CD14-positive monocyte (primary cell): ENCODE results near the gene KDM4E. TPM values are rescaled to one million over a fixed set of nuclear protein-coding genes. Genes with fewer than 3 reads are reported as not detected.

Experiments used
- DNase-seq, 3 donors: peaks; one replicate each; pipeline ENCODE4 v3.0.0-alpha.2; 2011 to 2022
- H2AFZ ChIP-seq: 2 replicates; pipeline ENCODE4 v1.6.0; 2012; ENCODE audit warnings: mild to moderate bottlenecking, low read depth, low read length, inconsistent platforms; ENCODE audit not compliant: insufficient read depth, poor library complexity, severe bottlenecking
- H3K27ac ChIP-seq, 2 donors: 1 replicate in 1 of 2; 2 replicates in 1 of 2; pipeline ENCODE4 v1.5.1; 2012 to 2013; ENCODE audit warnings: low read length in 2 of 2, control low read depth in 1 of 2, inconsistent platforms in 1 of 2, low read depth in 1 of 2, mild to moderate bottlenecking in 1 of 2
- H3K27me3 ChIP-seq, 2 donors: one replicate each; pipeline versions ENCODE4 v1.6.0 to v1.6.1; 2011 to 2013; ENCODE audit warnings: low read length in 2 of 2; ENCODE audit not compliant: control insufficient read depth in 2 of 2, insufficient read depth in 2 of 2
- H3K36me3 ChIP-seq, 2 donors: replicated peaks in 1 of 2; 1 replicate in 1 of 2; 2 replicates in 1 of 2; pipeline versions ENCODE4 v1.5.1 to v1.6.1; 2012 to 2013; ENCODE audit warnings: low read length in 2 of 2, control low read depth in 1 of 2, inconsistent platforms in 1 of 2, mild to moderate bottlenecking in 1 of 2; ENCODE audit not compliant: insufficient read depth in 2 of 2, control insufficient read depth in 1 of 2
- H3K4me1 ChIP-seq, 2 donors: 1 replicate in 1 of 2; 2 replicates in 1 of 2; pipeline versions ENCODE4 v1.5.1 to v1.6.1; 2012 to 2013; ENCODE audit warnings: low read length in 2 of 2, control low read depth in 1 of 2, inconsistent platforms in 1 of 2, mild to moderate bottlenecking in 1 of 2, moderate library complexity in 1 of 2; ENCODE audit not compliant: insufficient read depth in 2 of 2, control insufficient read depth in 1 of 2
- H3K4me2 ChIP-seq: replicated peaks from 2 replicates; pipeline ENCODE3; 2012; ENCODE audit warnings: low read length, moderate library complexity, mild to moderate bottlenecking; ENCODE audit not compliant: poor library complexity, severe bottlenecking; ENCODE audit errors: extremely low read depth
- H3K4me3 ChIP-seq, 3 experiments: fragments of 200-600 bp in 1 of 3; sonication (generic) in 1 of 3; replicated peaks in 1 of 3; 1 replicate in 2 of 3; 2 replicates in 1 of 3; pipeline ENCODE4 v1.5.1; 2011 to 2013; ENCODE audit warnings: low read length in 3 of 3, mild to moderate bottlenecking in 3 of 3, control low read depth in 2 of 3, low read depth in 2 of 3, inconsistent platforms in 1 of 3, moderate library complexity in 1 of 3
- H3K79me2 ChIP-seq: 2 replicates; pipeline ENCODE4 v1.6.0; 2012; ENCODE audit warnings: mild to moderate bottlenecking, control low read depth, inconsistent platforms, low read length, moderate library complexity; ENCODE audit not compliant: insufficient read depth
- H3K9ac ChIP-seq: 2 replicates; pipeline ENCODE4 v1.6.0; 2017; ENCODE audit warnings: low read length, mild to moderate bottlenecking; ENCODE audit not compliant: insufficient read depth, poor library complexity, severe bottlenecking
- H3K9me3 ChIP-seq, 2 donors: replicated peaks in 1 of 2; 1 replicate in 1 of 2; 2 replicates in 1 of 2; pipeline versions ENCODE4 v1.5.1 to v1.6.1; 2012 to 2013; ENCODE audit warnings: low read length in 2 of 2, control low read depth in 1 of 2; ENCODE audit not compliant: control insufficient read depth in 1 of 2, insufficient read depth in 1 of 2
- H4K20me1 ChIP-seq: 2 replicates; pipeline ENCODE4 v1.6.0; 2012; ENCODE audit warnings: mild to moderate bottlenecking, low read length, control low read depth, moderate library complexity; ENCODE audit not compliant: insufficient read depth
- H3K27ac Mint-ChIP-seq, 7 donors: one replicate each; pipeline ENCODE4 v1.8.0; 2020; ENCODE audit warnings: mild to moderate bottlenecking in 7 of 7, mixed read lengths in 7 of 7, moderate library complexity in 6 of 7, inconsistent platforms in 2 of 7
- H3K27me3 Mint-ChIP-seq, 3 donors: one replicate each; pipeline ENCODE4 v1.8.0; 2021 to 2022; ENCODE audit warnings: low read depth in 3 of 3, mild to moderate bottlenecking in 3 of 3, mixed read lengths in 3 of 3, moderate library complexity in 3 of 3, inconsistent platforms in 1 of 3
- H3K36me3 Mint-ChIP-seq, 2 donors: one replicate each; pipeline ENCODE4 v1.8.0; 2020; ENCODE audit warnings: mixed read lengths in 2 of 2, inconsistent platforms in 1 of 2, mild to moderate bottlenecking in 1 of 2
- H3K4me1 Mint-ChIP-seq: one replicate; pipeline ENCODE4 v1.8.0; 2020; ENCODE audit warnings: mild to moderate bottlenecking, mixed read lengths
- H3K4me3 Mint-ChIP-seq, 2 donors: one replicate each; pipeline ENCODE4 v1.8.0; 2020; ENCODE audit warnings: mild to moderate bottlenecking in 2 of 2, mixed read lengths in 2 of 2, moderate library complexity in 1 of 2
- H3K9me3 Mint-ChIP-seq, 7 donors: one replicate each; pipeline ENCODE4 v1.8.0; 2020 to 2022; ENCODE audit warnings: mixed read lengths in 7 of 7, mild to moderate bottlenecking in 6 of 7, moderate library complexity in 6 of 7, inconsistent platforms in 2 of 7
- WGBS: methylation state at CpG from one replicate; pipeline ENCODE4 v1.1.5; 2013; ENCODE audit warnings: missing lambda C conversion rate; ENCODE audit not compliant: insufficient coverage; 5-methylcytosine and 5-hydroxymethylcytosine counted together
- intact Hi-C, 2 donors: fragments of 100-400 bp; cut with micrococcal nuclease; formaldehyde crosslinking; loops; one replicate each; pipeline versions ENCODE4 v1.15.0 to v1.15.1; 2023
- polyA plus RNA-seq, 3 donors: library from polyadenylated mRNA; depleted of rRNA in 1 of 3; unstranded in 2 of 3; stranded (reverse) in 1 of 3; fragments of 300-500 nt in 2 of 3; fragments of >200 nt in 1 of 3; fragmentation: Illumina TruSeq in 2 of 3; gene quantifications; 1 replicate in 2 of 3; 2 replicates in 1 of 3; pipeline ENCODE4 v1.2.3, GENCODE V29; 2012 to 2021
- TF ChIP-seq, protein P1 (sequence below): fragments of 200-600 bp; IDR thresholded peaks from one replicate; pipeline ENCODE4 v1.8.0; 2022; ENCODE audit warnings: antibody characterized with exemption, mild to moderate bottlenecking

Gene KDM4E
- polyA plus RNA-seq, 3 donors, result not detected

DNA sequence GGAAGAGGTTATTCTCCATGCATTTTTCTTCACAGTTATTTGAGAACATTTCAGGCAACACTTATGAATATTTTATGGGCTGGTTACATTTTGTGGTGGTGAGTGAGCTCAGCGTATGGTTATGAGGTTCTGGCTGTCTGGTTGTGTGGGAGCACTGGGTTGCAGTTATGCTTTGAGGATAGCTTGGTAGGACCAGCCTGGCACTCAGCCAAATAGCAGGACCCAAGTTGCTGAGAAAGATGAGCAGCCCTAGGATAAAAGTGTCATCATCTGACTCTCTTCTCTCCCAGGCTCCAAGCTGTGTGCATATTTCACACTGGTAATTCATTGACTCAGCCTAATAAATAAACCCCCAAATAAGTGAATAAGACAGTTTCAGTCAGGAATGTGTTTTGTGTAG, 33.6 kb downstream of the KDM4E start:
- H3K9ac ChIP-seq, result no peak overlapping the region
- H3K4me1 ChIP-seq, result no peaks in the 10 kb centered on the region
- no peak overlapping the region for H3K4me3 ChIP-seq
- H3K79me2 ChIP-seq, result no peaks in the 10 kb centered on the region
- H3K27me3 Mint-ChIP-seq, result peaks cover 0 to 5% (median 2%) of the 10 kb centered on the region in 3 donors
- no peaks in the 10 kb centered on the region for H3K4me1 Mint-ChIP-seq
- H3K27me3 ChIP-seq, result no peaks in the 10 kb centered on the region
- no peak overlapping the region for H3K27ac Mint-ChIP-seq
- H3K36me3 ChIP-seq, result no peaks in the 10 kb centered on the region
- no peak overlapping the region for H2AFZ ChIP-seq
- TF ChIP-seq, protein P1, sequence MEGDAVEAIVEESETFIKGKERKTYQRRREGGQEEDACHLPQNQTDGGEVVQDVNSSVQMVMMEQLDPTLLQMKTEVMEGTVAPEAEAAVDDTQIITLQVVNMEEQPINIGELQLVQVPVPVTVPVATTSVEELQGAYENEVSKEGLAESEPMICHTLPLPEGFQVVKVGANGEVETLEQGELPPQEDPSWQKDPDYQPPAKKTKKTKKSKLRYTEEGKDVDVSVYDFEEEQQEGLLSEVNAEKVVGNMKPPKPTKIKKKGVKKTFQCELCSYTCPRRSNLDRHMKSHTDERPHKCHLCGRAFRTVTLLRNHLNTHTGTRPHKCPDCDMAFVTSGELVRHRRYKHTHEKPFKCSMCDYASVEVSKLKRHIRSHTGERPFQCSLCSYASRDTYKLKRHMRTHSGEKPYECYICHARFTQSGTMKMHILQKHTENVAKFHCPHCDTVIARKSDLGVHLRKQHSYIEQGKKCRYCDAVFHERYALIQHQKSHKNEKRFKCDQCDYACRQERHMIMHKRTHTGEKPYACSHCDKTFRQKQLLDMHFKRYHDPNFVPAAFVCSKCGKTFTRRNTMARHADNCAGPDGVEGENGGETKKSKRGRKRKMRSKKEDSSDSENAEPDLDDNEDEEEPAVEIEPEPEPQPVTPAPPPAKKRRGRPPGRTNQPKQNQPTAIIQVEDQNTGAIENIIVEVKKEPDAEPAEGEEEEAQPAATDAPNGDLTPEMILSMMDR, result no peak
- no peak overlapping the region for H3K27ac ChIP-seq
- no peaks in the 10 kb centered on the region for H4K20me1 ChIP-seq
- H3K4me3 Mint-ChIP-seq, result no peak overlapping the region
- intact Hi-C loops, result no loop called here
- H3K4me2 ChIP-seq, result no peak overlapping the region
- no peak for DNase-seq
- H3K9me3 ChIP-seq, result peaks cover 0 to 2% of the 10 kb centered on the region in 2 donors
- no peaks in the 10 kb centered on the region for H3K36me3 Mint-ChIP-seq
- WGBS, result 100% methylated on average over 1 of the region's 1 CpG
- peaks cover 0 to 3% (median 0%) of the 10 kb centered on the region in 7 donors for H3K9me3 Mint-ChIP-seq

DNA sequence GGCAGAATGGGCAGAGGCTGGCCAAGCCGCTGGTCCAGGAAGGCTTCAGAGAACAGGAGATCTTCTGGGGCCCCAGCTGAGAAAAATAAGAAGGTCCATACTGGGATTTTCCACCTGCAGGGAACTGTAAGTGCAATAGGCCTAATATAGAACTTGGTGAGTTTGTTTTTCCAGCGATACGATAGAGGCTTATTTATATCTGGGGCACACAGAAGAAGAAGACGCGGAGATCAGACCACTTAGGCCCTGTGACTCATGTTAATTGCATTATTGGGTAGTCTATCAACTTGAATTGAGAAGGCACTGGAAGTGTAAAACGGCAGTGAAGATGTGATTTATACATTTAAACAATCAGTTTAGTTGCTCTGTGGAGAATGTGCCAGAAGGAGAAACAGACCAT, 34.0 kb downstream of the KDM4E start:
- no peak for DNase-seq
- Histone ChIP-seq H3K4me3 (no peak overlapping the region), H4K20me1 (no peaks in the 10 kb centered on the region), H2AFZ (no peak overlapping the region), H3K27me3 (no peaks in the 10 kb centered on the region), H3K9ac (no peak overlapping the region), H3K4me1 (no peaks in the 10 kb centered on the region), H3K79me2 (no peaks in the 10 kb centered on the region), H3K27ac (no peak overlapping the region), H3K36me3 (no peaks in the 10 kb centered on the region), H3K4me2 (no peak overlapping the region), H3K9me3 (peaks cover 0 to under 1% of the 10 kb centered on the region in 2 donors)
- TF ChIP-seq, protein P1, result no peak
- H3K27ac Mint-ChIP-seq, result no peak overlapping the region
- WGBS, result 85% methylated on average over 5 of the region's 6 CpGs
- H3K4me1 Mint-ChIP-seq, result no peaks in the 10 kb centered on the region
- H3K27me3 Mint-ChIP-seq, result peaks cover 0 to 5% (median 2%) of the 10 kb centered on the region in 3 donors
- no peaks in the 10 kb centered on the region for H3K36me3 Mint-ChIP-seq
- intact Hi-C loops, result no loop called here
- no peak overlapping the region for H3K4me3 Mint-ChIP-seq
- H3K9me3 Mint-ChIP-seq, result peaks cover 0 to 3% (median 0%) of the 10 kb centered on the region in 7 donors
